Measurements from ENCODE around the gene PKIB. TPM values are rescaled to one million over a fixed set of nuclear protein-coding genes. Genes with fewer than 3 reads are reported as not detected.

The PKIB gene
- total RNA-seq, 1 donor from 2014 or later: 15.3 TPM

GRCh38 chr6:122715725-122716124, 105.5 kb downstream of the PKIB start:
- no peaks in the 10 kb centered on the region for H3K36me3 ChIP-seq (ENCODE audit: control insufficient read depth, insufficient read depth, low read length)
- TF ChIP-seq, protein P1, sequence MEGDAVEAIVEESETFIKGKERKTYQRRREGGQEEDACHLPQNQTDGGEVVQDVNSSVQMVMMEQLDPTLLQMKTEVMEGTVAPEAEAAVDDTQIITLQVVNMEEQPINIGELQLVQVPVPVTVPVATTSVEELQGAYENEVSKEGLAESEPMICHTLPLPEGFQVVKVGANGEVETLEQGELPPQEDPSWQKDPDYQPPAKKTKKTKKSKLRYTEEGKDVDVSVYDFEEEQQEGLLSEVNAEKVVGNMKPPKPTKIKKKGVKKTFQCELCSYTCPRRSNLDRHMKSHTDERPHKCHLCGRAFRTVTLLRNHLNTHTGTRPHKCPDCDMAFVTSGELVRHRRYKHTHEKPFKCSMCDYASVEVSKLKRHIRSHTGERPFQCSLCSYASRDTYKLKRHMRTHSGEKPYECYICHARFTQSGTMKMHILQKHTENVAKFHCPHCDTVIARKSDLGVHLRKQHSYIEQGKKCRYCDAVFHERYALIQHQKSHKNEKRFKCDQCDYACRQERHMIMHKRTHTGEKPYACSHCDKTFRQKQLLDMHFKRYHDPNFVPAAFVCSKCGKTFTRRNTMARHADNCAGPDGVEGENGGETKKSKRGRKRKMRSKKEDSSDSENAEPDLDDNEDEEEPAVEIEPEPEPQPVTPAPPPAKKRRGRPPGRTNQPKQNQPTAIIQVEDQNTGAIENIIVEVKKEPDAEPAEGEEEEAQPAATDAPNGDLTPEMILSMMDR (IDR thresholded peaks at IDR 0.05; ENCODE audit: insufficient read depth, low read length, poor library complexity, severe bottlenecking): no peak

GRCh38 chr6:122717350-122717749, 107.1 kb downstream of the PKIB start:
- Histone ChIP-seq H3K36me3 (ENCODE audit: control insufficient read depth, insufficient read depth, low read length) (no peaks in the 10 kb centered on the region), H3K4me3 (ENCODE audit: low read depth, low read length) (no peak overlapping the region), H3K27me3 (ENCODE audit: control insufficient read depth, insufficient read depth, low read length) (no peaks in the 10 kb centered on the region)
- TF ChIP-seq, protein P1 (IDR thresholded peaks at IDR 0.05; ENCODE audit: insufficient read depth, low read length, poor library complexity, severe bottlenecking): no peak
- no peak for DNase-seq (ENCODE audit: low read depth)

More at GRCh38 chr6:122715725-122716124, 105.5 kb downstream of the PKIB start:
- Histone ChIP-seq H3K27me3 (ENCODE audit: control insufficient read depth, insufficient read depth, low read length) (no peaks in the 10 kb centered on the region), H3K4me3 (ENCODE audit: low read depth, low read length) (no peak overlapping the region)
- DNase-seq (ENCODE audit: low read depth): no peak

DNA sequence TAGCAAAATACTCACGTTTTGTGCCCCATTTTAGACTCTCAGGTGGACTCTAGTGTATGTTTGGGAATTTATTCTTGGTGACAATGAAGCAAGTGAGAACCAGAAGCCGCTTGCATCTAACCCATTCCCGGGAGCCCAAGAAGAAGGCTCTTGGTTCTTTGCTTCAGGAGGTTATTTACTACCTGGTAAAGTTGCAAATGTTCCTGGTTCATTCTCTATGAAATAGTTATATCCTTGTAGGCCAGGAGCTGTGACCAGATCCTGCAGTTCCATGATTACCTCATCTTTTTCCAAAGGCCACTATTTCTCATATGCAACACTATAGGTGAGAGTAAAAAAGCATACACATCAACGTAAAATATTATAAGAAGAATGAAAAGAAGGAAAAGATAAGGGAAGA, 108.4 kb downstream of the PKIB start:
- no peak for DNase-seq (ENCODE audit: low read depth)
- Histone ChIP-seq H3K36me3 (ENCODE audit: control insufficient read depth, insufficient read depth, low read length) (no peaks in the 10 kb centered on the region), H3K27me3 (ENCODE audit: control insufficient read depth, insufficient read depth, low read length) (no peaks in the 10 kb centered on the region), H3K4me3 (ENCODE audit: low read depth, low read length) (no peak overlapping the region)
- TF ChIP-seq, protein P1 (IDR thresholded peaks at IDR 0.05; ENCODE audit: insufficient read depth, low read length, poor library complexity, severe bottlenecking): no peak

- Histone ChIP-seq H3K27me3 (ENCODE audit: control insufficient read depth, insufficient read depth, low read length) (no peaks in the 10 kb centered on the region), H3K4me3 (ENCODE audit: low read depth, low read length) (no peak overlapping the region), H3K36me3 (ENCODE audit: control insufficient read depth, insufficient read depth, low read length) (no peaks in the 10 kb centered on the region)
- TF ChIP-seq, protein P1 (IDR thresholded peaks at IDR 0.05; ENCODE audit: insufficient read depth, low read length, poor library complexity, severe bottlenecking): no peak
- DNase-seq (ENCODE audit: low read depth): no peak
Observed at GRCh38 chr6:122719176-122719575, 109.0 kb downstream of the PKIB start.

DNA sequence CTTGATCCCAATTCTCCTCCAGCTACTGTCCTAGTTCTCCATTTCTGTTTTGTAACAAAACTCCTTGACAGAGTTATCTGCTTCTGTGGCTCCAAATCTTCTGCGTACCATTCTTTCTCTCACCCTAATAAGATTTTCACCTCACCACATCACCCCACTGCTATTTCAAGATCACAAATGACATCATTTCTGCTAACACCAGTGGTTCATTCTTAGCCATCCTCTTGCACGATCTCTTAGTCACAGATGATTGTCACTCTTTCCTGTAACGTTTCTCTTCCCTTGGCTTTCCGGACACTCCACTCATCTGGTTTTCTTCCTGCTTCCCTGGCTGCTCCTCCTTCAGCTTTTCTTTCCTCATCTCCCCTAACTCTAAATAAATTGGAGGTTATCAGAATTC, 112.5 kb downstream of the PKIB start:
- no peaks in the 10 kb centered on the region for H3K27me3 ChIP-seq (ENCODE audit: control insufficient read depth, insufficient read depth, low read length)
- DNase-seq (ENCODE audit: low read depth): no peak
- TF ChIP-seq, protein P1 (IDR thresholded peaks at IDR 0.05; ENCODE audit: insufficient read depth, low read length, poor library complexity, severe bottlenecking): no peak
- no peaks in the 10 kb centered on the region for H3K36me3 ChIP-seq (ENCODE audit: control insufficient read depth, insufficient read depth, low read length)
- H3K4me3 ChIP-seq (ENCODE audit: low read depth, low read length): no peak overlapping the region

DNA sequence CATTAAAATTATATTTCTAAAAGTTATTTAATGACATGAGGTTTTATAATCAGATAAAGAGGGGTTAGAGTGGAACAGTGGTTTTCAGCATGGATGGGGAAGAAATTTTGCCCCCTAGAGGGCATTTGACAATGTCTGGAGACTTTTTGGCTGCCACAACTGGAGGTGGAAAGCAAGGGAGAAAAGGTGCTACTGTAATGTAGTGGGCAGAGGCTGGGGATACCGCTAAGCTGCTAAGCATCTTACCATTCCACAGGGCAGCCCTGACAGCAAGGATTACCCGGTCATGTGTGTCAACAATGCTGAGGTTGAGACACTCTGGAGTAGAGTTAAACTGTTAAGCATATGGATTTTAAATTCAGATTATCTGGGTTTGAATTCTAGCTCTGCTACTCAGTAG, 116.4 kb downstream of the PKIB start:
- no peak for DNase-seq (ENCODE audit: low read depth)
- no peak overlapping the region for H3K4me3 ChIP-seq (ENCODE audit: low read depth, low read length)
- TF ChIP-seq, protein P1 (IDR thresholded peaks at IDR 0.05; ENCODE audit: insufficient read depth, low read length, poor library complexity, severe bottlenecking): peak; percentile 75
- no peaks in the 10 kb centered on the region for H3K27me3 ChIP-seq (ENCODE audit: control insufficient read depth, insufficient read depth, low read length)
- no peaks in the 10 kb centered on the region for H3K36me3 ChIP-seq (ENCODE audit: control insufficient read depth, insufficient read depth, low read length)

Data from kidney epithelial cell (primary cell).